Mononuclear cell (primary cell): Measurements from ENCODE around the gene HSD11B2. TPM values are rescaled to one million over a fixed set of nuclear protein-coding genes. Genes with fewer than 3 reads are reported as not detected.

Experiments used
- H3K27me3 ChIP-seq: 2 replicates; pipeline ENCODE4 v1.6.0; 2011; ENCODE audit warnings: low read length, control low read depth; ENCODE audit not compliant: insufficient read depth
- H3K4me1 ChIP-seq: 2 replicates; pipeline ENCODE4 v1.5.1; 2011; ENCODE audit warnings: mild to moderate bottlenecking, low read length, control low read depth; ENCODE audit not compliant: insufficient read depth
- H3K4me3 ChIP-seq: 2 replicates; pipeline ENCODE4 v1.5.1; 2011; ENCODE audit warnings: mild to moderate bottlenecking, low read length, moderate library complexity
- H3K9me3 ChIP-seq: 2 replicates; pipeline ENCODE4 v1.5.1; 2011; ENCODE audit warnings: low read depth, mild to moderate bottlenecking, control low read depth, low read length
- total RNA-seq: library from RNA; depleted of rRNA; stranded (reverse); fragments of >200 nt; gene quantifications from one replicate; pipeline ENCODE4 v1.2.3, GENCODE V29; 2012

The HSD11B2 gene
- total RNA-seq, 1 donor, result not detected

DNA sequence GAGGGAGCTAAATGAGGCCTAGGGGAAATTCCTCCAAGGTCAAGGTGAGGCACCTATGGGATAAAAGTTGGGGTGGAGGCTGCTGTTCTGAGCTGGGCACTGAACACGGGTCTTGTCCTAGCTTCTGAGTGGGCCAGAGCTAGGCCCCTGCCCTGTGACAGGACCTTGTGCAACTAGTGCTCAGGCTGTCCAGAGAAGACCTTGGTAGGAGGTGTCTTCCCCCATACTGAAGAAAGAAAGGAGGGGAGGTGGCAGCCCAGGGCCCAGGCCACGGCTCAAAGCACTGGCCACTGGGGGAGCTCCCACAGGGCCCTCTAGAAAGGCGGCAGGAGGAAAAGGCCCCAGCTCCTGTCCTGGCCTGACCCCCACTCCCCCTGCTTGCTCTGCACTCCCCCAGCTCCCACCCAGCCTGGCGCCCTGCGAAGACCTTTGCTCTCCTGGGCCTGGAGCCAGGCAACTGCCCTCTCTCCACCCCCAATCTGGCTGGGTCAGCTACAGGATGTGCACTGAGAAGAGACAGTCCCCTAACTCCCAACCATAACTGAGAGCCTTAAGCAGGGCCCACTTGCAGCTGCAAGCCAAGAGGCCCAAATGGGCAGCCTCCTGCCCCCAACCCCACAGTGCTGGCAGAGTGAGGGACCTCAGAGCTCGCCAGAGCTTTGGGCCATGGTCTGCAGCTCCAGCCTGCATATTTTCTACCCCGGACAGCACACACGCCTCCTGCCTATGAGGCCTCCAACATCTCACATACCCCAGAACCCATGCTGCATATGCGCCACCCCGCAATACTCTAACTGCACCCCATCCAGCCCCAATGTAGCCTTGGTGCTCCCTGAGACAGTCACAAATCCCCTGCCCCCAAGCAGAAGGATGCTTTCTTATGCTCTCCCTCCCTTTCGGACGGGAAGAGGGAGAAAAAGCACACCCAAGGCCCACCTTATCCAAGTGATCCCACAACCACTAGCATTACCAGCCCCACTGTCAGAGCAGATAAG, 15.3 kb downstream of the HSD11B2 start:
- H3K9me3 ChIP-seq, result no peaks in the 10 kb centered on the region
- no peak overlapping the region for H3K4me3 ChIP-seq
- H3K4me1 ChIP-seq, result no peaks in the 10 kb centered on the region
- H3K27me3 ChIP-seq, result no peaks in the 10 kb centered on the region

DNA sequence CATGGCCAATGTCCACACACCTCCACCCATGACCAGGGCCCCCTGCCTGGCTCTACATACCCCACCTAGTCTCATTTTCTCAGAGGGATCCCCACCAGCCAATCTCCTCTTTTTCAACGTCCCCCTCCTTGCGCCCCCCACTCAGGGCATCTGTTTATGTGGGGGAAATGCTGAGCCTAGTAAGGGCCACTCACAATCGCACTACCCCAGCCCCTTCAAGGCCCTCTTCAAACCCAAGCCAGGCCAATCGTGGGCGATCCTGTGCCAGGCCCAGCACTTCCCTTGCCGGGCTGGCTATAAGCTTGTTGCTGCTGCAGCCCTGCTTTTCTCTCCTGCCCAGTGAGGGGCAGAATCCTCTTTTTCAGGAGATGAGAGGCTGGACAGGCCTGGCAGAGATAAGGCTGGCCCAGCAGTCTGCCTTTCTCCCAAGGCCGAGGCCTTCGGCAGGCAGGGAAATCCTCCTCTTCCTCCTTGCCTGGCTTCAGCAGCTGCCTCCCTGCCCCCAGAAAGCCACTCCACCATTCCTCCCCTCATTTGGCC, 16.1 kb downstream of the HSD11B2 start:
- Histone ChIP-seq H3K27me3 (no peaks in the 10 kb centered on the region), H3K4me1 (no peaks in the 10 kb centered on the region), H3K4me3 (no peak overlapping the region)

DNA sequence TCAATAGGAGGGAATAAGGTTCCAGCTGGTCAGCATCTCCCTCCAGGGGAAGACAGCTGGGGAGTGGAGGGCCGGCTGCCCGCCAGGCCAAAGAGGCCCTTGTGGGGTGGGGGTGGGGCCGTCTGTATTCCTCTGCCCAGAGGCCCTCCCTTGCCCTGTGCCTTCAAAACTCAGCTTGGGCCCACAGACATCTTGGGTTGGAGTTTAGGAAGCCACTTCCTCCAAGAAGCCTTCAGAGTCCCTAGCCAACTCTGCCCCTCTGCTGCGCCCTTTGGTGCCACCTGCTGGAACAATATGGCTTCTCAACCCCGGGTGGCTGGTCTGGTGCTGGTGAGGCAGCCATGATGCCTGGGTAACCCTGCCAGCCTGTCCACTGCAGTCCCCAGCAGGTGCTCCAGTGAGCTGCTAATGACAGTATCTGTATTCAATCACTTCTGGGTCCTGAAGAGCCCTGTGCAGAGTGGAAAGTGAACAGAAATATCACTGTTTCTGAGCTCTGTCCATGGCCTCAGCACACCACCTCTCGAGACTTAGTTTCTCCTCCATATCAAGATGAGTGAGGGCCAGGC, 16.7 kb downstream of the HSD11B2 start:
- no peak overlapping the region for H3K4me3 ChIP-seq
- no peaks in the 10 kb centered on the region for H3K9me3 ChIP-seq
- no peaks in the 10 kb centered on the region for H3K4me1 ChIP-seq
- no peaks in the 10 kb centered on the region for H3K27me3 ChIP-seq

More for the DNA sequence above, 16.1 kb downstream of the HSD11B2 start:
- no peaks in the 10 kb centered on the region for H3K9me3 ChIP-seq

DNA sequence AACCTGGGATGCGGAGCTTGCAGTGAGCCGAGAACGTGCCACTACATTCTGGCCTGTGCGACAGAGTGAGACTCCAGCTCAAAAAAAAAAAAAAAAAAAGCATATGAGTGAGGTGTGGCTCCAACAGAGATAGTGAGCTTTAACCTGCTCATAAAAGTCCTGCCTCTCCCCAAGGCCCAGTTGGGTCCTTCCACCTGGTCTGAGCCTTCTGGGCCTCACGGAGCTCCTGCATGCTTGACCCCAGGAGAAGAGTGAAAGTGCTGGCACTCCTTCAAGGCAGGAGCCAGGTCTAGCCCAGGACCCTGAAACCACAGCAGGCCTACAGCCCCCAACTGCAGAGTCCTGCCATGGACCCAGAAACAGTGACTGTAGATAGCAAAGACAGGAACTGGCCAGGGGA, 17.7 kb downstream of the HSD11B2 start:
- Histone ChIP-seq H3K27me3 (no peaks in the 10 kb centered on the region), H3K9me3 (no peaks in the 10 kb centered on the region), H3K4me1 (no peaks in the 10 kb centered on the region), H3K4me3 (no peak overlapping the region)

DNA sequence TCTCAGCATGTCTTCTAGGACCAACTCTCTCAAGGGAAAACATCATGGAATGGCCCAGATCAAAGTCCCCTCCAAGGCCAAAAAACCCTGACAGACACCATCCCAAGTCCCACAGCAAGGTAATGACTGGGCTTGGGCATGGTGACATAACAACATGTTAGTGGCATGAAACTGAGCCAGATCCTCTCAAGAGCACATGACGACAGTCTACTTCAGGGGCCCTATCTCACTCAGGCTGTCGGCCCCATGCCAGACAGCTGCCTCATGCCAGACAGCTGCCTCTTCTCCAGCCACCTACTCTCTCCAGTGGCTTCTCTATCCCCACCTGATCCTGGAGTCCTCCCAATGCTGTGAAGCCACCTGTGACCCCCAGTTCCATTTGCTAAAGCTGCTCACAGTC, 18.4 kb downstream of the HSD11B2 start:
- Histone ChIP-seq H3K4me1 (no peaks in the 10 kb centered on the region), H3K4me3 (no peak overlapping the region), H3K27me3 (no peaks in the 10 kb centered on the region), H3K9me3 (no peaks in the 10 kb centered on the region)

DNA sequence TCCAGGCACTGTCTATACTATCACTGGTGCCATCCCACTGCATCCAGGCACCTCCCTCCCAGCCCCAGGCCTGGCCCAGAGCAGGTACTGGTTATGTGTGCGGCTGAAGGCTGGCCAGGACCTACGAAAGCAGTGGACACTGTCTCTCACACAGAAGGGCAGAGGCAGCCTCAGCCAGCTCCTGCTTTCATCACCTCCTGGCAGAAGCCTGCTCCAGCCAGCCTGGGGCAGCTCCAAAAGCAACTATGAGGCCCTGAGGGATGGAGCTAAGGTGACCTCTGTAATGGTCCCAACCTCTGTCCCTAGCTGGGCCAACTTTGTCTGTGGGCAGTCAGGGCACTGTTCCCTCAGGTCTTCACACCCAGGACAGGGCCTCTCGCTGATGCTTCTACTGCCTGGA, 18.8 kb downstream of the HSD11B2 start:
- Histone ChIP-seq H3K9me3 (no peaks in the 10 kb centered on the region), H3K27me3 (no peaks in the 10 kb centered on the region), H3K4me1 (no peaks in the 10 kb centered on the region), H3K4me3 (no peak overlapping the region)

DNA sequence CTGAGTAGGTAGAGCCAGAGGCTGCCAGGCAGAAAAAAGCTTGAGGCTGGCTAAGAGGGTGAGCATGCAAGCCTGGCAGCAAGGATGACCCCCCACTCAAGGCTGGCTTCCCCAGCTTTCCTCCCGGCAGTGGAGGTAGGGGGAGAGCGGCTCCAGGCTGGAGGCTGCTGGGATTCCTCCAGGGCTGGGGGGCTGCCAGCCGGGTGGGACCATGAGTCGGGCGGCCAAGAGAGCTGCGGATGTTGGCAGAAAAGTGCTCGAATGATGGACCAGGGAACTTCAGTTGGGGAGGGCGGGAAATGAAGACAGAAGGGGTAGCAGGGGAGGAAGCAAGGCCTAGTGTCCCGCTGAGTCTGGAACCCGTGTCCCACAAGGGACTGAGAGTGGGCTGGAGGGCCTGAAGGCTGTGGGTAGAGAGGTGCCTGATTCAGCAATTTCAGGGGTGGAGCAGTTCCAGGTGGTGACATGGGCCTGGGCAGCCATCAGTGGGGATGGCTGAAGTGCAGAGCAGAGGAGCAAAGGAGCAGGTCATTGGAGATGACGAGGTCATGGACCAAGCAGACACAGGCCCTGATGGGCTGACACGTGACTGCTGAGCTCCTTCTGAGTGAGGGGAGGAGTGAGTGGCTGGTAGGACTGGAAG, 20.3 kb downstream of the HSD11B2 start:
- Histone ChIP-seq H3K4me1 (no peaks in the 10 kb centered on the region), H3K4me3 (no peak overlapping the region), H3K9me3 (no peaks in the 10 kb centered on the region), H3K27me3 (no peaks in the 10 kb centered on the region)

DNA sequence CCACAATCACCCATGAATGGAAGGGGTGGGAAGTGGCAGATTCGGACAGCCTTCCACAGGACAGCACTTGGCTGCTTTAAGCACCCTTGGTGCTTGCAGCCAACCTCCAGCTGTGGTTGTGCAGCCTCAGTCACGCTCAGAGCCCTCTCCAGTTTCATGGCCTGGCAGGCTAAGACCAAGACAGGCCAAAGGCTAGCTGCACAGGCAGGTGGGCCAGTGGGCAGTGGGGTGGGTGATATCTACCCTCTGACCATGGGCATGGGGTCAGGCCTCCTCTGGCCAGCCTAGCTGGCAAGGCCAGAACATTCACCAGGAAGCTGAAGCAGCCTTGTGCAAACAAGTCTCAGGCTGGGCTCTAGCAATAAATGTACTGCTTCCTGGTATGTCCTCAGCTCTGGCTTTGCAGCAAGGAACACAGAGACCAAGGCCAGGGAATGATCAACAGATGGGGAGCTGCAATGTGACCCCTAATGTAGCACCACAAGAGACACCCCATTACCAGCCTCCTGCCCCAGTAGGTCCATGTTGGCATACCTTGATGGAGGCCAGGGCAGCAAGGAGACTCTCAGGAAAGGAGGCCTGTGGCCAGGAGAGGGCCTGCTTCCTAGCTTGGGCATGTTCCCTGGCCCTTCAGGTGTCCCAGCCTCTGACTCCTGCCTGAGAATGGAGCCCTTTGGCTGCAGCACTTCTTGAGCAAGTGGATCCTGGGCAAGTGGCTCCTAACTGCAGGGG, 20.9 kb downstream of the HSD11B2 start:
- Histone ChIP-seq H3K4me3 (no peak overlapping the region), H3K4me1 (no peaks in the 10 kb centered on the region), H3K9me3 (no peaks in the 10 kb centered on the region), H3K27me3 (no peaks in the 10 kb centered on the region)

DNA sequence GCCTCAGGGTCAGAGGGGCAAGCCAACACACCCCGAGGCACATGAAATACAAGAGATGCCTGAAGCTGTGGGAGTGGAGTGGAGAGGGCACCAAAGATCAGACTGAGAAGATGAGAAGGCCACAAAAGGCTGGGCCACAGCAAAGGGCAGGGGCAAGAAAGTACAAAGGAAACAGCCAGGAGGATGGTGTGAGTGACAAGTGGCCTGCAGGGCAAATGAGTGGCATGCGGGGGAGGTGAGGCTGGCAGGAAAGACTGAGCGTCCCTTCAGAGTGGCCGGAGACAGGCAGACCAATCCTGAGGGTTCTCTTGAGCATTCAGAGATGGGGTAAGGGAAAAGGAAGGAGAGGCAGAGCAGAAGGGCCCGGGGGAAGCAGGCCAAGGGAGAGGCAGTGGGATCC, 23.2 kb downstream of the HSD11B2 start:
- H3K4me1 ChIP-seq, result no peaks in the 10 kb centered on the region
- no peaks in the 10 kb centered on the region for H3K27me3 ChIP-seq
- H3K4me3 ChIP-seq, result no peak overlapping the region
- no peaks in the 10 kb centered on the region for H3K9me3 ChIP-seq

DNA sequence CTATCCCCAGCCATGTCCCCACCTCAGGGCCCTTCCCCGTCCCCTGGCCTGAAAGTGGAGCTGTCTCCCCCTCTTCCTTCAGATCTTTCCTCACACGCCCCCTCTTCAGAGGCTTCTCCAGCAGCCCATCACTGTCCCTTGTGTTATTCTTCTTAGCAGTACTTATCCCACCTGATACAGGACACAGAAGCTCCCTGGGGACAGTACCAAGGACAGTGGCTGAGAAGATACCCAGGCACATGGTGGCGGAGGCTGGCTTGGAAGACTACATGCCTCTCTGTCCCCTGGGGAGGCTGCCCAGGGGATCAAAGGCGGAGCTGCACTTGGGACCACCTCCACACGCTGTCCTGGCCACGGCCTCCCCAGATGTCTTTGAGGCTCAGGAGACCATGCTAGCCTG, 23.9 kb downstream of the HSD11B2 start:
- Histone ChIP-seq H3K4me3 (no peak overlapping the region), H3K27me3 (no peaks in the 10 kb centered on the region), H3K4me1 (peaks cover 7% of the 10 kb centered on the region), H3K9me3 (no peaks in the 10 kb centered on the region)

DNA sequence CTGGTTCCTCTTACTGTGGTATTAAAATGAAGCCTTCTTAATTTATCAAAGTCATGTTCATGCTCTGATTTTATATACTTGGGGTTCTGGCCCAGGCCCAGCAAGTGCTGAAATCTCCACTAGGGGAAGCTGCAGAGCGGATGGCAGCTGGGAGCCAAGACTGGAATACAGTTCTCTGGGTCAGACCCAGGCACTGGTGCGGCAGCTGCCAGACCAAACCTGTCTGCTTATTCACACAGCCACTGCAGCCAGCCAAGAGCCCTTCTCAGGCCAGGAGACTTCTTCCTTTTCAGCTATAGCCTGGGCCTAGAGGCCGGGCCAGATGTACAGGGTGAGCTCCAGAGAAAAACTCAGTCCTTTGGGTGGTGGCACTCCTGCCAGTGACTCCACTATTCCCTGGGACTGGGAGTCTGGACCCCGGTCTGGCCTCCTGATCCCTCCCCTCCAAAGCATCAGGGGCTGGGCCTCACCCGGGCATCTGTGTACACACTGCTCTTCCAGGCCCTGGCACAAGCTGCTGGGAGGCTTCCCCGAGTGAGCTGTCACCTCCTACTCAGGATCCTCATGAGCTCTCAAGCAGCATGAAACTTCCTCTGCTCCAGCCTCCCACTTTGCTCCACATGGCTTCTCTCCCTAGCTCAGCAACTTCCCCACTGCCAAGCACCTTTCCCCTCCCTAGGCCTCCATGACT, 25.6 kb downstream of the HSD11B2 start:
- Histone ChIP-seq H3K9me3 (no peaks in the 10 kb centered on the region), H3K27me3 (no peaks in the 10 kb centered on the region), H3K4me1 (peaks cover 13% of the 10 kb centered on the region), H3K4me3 (no peak overlapping the region)

DNA sequence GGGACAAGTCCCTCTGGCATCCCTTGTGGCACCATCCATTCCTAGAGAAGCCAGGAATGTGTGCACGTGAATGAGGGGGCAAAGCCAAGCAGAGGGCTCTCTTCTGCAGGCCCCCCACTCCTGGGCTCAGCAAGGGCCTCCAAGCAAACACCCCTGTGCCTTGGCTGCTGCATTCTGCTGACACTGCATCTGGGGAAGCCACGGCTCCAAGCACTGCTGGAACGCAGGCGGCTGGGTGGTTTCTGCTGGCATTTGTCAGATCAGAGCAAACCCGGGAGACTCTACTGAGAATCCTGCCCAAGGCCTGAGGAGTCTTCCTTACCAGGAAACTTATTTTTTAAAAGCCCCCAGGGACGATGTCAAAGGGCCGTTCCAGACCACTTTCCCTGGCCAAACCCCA, 26.7 kb downstream of the HSD11B2 start:
- no peaks in the 10 kb centered on the region for H3K27me3 ChIP-seq
- no peak overlapping the region for H3K4me3 ChIP-seq
- peaks cover 13% of the 10 kb centered on the region for H3K4me1 ChIP-seq
- H3K9me3 ChIP-seq, result no peaks in the 10 kb centered on the region

DNA sequence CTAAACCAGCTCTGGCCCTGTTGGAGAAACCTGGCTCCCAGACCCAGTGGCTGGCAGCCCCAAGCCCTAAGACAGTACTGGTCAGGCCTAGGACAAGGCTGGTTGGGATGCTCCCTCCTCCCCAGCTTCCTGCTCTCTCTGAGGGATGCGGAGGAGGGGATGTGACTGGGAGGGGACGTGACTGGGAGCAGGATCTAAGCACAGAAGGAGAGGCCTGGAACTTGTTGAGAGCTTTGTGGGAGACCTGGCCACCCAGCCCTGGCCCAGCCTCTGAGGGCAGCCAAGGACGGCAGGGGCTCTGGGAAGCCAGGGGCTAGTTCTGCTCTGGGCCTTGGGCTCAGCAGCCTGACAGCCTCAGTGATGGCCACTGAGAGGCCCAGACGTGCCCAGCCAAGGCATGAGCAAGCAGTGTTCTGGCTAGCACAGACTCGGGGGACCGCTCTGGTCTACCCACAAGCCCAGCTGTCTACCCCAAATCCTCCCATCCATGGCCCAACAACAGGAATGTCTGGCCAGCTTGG, 27.3 kb downstream of the HSD11B2 start:
- H3K27me3 ChIP-seq, result no peaks in the 10 kb centered on the region
- no peak overlapping the region for H3K4me3 ChIP-seq
- no peaks in the 10 kb centered on the region for H3K9me3 ChIP-seq
- peaks cover 13% of the 10 kb centered on the region for H3K4me1 ChIP-seq
